Measurements from ENCODE around the gene CACNA2D2. TPM values are rescaled to one million over a fixed set of nuclear protein-coding genes. Genes with fewer than 3 reads are reported as not detected.

The CACNA2D2 gene
- total and polyA plus RNA-seq, 9 donors: 0.95 to 8.6 (median 3.8) TPM

GRCh38 chr3:50428007-50428633 is 75.3 kb downstream of the CACNA2D2 start:
- H3K36me3 ChIP-seq: no peaks in the 10 kb centered on the region
- H3K4me3 ChIP-seq: no peak overlapping the region
- intact Hi-C loops (cut with DNase I): no loop called here
- TF ChIP-seq POLR2A (IDR thresholded peaks at IDR 0.05) (no peak), EP300 (IDR thresholded peaks at IDR 0.05) (no peak)
- TF ChIP-seq, protein P1, sequence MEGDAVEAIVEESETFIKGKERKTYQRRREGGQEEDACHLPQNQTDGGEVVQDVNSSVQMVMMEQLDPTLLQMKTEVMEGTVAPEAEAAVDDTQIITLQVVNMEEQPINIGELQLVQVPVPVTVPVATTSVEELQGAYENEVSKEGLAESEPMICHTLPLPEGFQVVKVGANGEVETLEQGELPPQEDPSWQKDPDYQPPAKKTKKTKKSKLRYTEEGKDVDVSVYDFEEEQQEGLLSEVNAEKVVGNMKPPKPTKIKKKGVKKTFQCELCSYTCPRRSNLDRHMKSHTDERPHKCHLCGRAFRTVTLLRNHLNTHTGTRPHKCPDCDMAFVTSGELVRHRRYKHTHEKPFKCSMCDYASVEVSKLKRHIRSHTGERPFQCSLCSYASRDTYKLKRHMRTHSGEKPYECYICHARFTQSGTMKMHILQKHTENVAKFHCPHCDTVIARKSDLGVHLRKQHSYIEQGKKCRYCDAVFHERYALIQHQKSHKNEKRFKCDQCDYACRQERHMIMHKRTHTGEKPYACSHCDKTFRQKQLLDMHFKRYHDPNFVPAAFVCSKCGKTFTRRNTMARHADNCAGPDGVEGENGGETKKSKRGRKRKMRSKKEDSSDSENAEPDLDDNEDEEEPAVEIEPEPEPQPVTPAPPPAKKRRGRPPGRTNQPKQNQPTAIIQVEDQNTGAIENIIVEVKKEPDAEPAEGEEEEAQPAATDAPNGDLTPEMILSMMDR (IDR thresholded peaks at IDR 0.05): no peak
- no peaks in the 10 kb centered on the region for H3K9me3 ChIP-seq
- H3K27me3 ChIP-seq: no peaks in the 10 kb centered on the region
- no peak for DNase-seq
- no peaks in the 10 kb centered on the region for H3K4me1 ChIP-seq (ENCODE audit: insufficient read depth)
- 59 to 73% (median 61%) methylated on average over 9 of the region's 9 CpGs for WGBS, 3 donors
- no peak overlapping the region for H3K27ac ChIP-seq

DNA sequence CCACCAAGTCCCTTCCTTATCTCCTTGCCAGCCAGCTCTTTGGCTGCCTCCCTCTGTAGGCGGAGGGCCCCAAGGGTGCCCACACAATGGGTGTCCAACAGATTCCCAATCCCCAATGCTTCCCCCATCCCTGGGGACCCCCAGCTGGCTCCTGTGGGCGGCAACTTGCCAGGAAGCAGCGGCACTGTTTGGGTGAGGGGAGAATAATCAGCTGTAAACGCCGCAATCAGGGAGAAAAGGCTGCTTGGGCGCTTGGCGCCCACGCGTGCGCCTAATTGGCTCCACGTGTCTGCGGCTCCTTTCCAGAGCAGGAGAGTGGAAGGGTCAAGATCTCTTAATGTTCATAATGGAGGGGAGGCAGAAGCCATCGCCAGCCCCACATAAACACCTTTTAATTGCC is 76.2 kb downstream of the CACNA2D2 start:
- H3K9me3 ChIP-seq: no peaks in the 10 kb centered on the region
- no peak overlapping the region for H3K4me3 ChIP-seq
- no peak for DNase-seq
- H3K27ac ChIP-seq: no peak overlapping the region
- no peaks in the 10 kb centered on the region for H3K4me1 ChIP-seq (ENCODE audit: insufficient read depth)
- WGBS, 3 donors: 65 to 74% (median 65%) methylated on average over 13 of the region's 13 CpGs
- intact Hi-C loops (cut with DNase I): no loop called here
- H3K27me3 ChIP-seq: no peaks in the 10 kb centered on the region
- TF ChIP-seq EP300 (IDR thresholded peaks at IDR 0.05) (no peak), POLR2A (IDR thresholded peaks at IDR 0.05) (no peak)
- TF ChIP-seq, protein P1 (IDR thresholded peaks at IDR 0.05): no peak
- no peaks in the 10 kb centered on the region for H3K36me3 ChIP-seq

DNA sequence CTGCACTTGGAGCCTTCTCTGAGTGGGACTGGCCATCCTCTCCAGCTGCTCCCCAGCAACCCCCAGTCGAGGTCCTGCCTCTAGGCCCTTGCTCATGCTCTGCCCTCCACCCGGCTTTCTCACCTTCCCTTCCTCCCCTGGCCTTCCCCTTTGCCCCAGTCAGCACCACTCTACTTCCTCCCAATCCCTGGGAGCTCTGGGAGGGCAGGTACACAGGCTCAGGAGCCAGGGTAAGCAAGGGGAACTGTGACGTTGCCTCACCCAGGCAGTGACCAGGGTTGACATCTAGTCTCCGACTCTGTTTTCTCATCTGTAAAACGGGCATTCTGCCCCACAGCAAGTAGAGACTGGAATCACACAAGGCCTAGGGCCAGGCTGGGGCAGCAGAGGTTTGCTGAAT is 77.5 kb downstream of the CACNA2D2 start:
- no peak overlapping the region for H3K27ac ChIP-seq
- H3K4me3 ChIP-seq: no peak overlapping the region
- no peaks in the 10 kb centered on the region for H3K27me3 ChIP-seq
- TF ChIP-seq, protein P1 (IDR thresholded peaks at IDR 0.05): no peak
- no peak for TF ChIP-seq POLR2A (IDR thresholded peaks at IDR 0.05)
- TF ChIP-seq EP300 (IDR thresholded peaks at IDR 0.05): no peak
- WGBS, 3 donors: 70 to 80% (median 73%) methylated on average over 5 of the region's 5 CpGs
- DNase-seq: no peak
- no peaks in the 10 kb centered on the region for H3K4me1 ChIP-seq (ENCODE audit: insufficient read depth)
- intact Hi-C loops (cut with DNase I): no loop called here
- no peaks in the 10 kb centered on the region for H3K36me3 ChIP-seq
- no peaks in the 10 kb centered on the region for H3K9me3 ChIP-seq

- no peaks in the 10 kb centered on the region for H3K4me1 ChIP-seq (ENCODE audit: insufficient read depth)
- intact Hi-C loops (cut with DNase I): no loop called here
- H3K27me3 ChIP-seq: no peaks in the 10 kb centered on the region
- 72 to 84% (median 80%) methylated on average over 7 of the region's 7 CpGs for WGBS, 3 donors
- H3K9me3 ChIP-seq: no peaks in the 10 kb centered on the region
- TF ChIP-seq POLR2A (IDR thresholded peaks at IDR 0.05) (no peak), EP300 (IDR thresholded peaks at IDR 0.05) (no peak)
- TF ChIP-seq, protein P1 (IDR thresholded peaks at IDR 0.05): no peak
- H3K27ac ChIP-seq: no peak overlapping the region
- no peaks in the 10 kb centered on the region for H3K36me3 ChIP-seq
- no peak overlapping the region for H3K4me3 ChIP-seq
- DNase-seq: no peak
Measured at GRCh38 chr3:50423543-50423942, 79.9 kb downstream of the CACNA2D2 start.
